ENCODE results near the gene ABHD2. TPM values are rescaled to one million over a fixed set of nuclear protein-coding genes. Genes with fewer than 3 reads are reported as not detected.

Gene ABHD2
- total RNA-seq, 1 experiment from 2014 or later = 29.7 TPM

- POLR2A ChIA-PET = no interaction called here
- peaks cover 23% of the 10 kb centered on the region for H3K4me1 Mint-ChIP-seq
These were observed 12.4 kb upstream of the ABHD2 start for GRCh38 chr15:89075846-89076245.

More at GRCh38 chr15:89075846-89076245, 12.4 kb upstream of the ABHD2 start:
- Mint-ChIP-seq H3K36me3 (peaks cover 4% of the 10 kb centered on the region; the same call in 1 of the 2 replicates), H3K4me3 (no peak overlapping the region), H3K27ac (no peak overlapping the region), H3K9me3 (peaks cover 6% of the 10 kb centered on the region), H3K27me3 (ENCODE audit: low read depth) (no peaks in the 10 kb centered on the region)
- no peak for DNase-seq (ENCODE audit: low spot score)
- no peak for ATAC-seq
- TF ChIP-seq ATF3 (CRISPR knock-in tag; conservative IDR thresholded peaks at IDR 0.05) = no peak
- no peak for TF ChIP-seq ZNF263 (CRISPR knock-in tag; IDR thresholded peaks at IDR 0.05; ENCODE audit: low read depth)
- no peak for TF ChIP-seq AR (CRISPR knock-in tag; IDR thresholded peaks at IDR 0.05)
- no peak for TF ChIP-seq OVOL2 (CRISPR knock-in tag; IDR thresholded peaks at IDR 0.05; ENCODE audit: borderline replicate concordance)
- no peak for TF ChIP-seq ZBTB43 (CRISPR knock-in tag; IDR thresholded peaks at IDR 0.05)
- no peak for TF ChIP-seq MXD4 (CRISPR knock-in tag; IDR thresholded peaks at IDR 0.05; ENCODE audit: borderline replicate concordance)
- no peak for TF ChIP-seq ARID4B (CRISPR knock-in tag; IDR thresholded peaks at IDR 0.05; ENCODE audit: borderline replicate concordance)
- no peak for TF ChIP-seq CDX4 (CRISPR knock-in tag; IDR thresholded peaks at IDR 0.05; ENCODE audit: borderline replicate concordance)
- CTCF ChIA-PET = interaction anchor here (1.2 kb wide), 1 partner anchor 54 kb away, joined by 3 read pairs; no protein-coding TSS in a partner anchor
